Activated CD4-positive, alpha-beta T cell treated with anti-CD3 and anti-CD28 coated beads, Interleukin-2, amount 50 U/mL, for 1 hour (primary cell): Measurements from ENCODE around the gene TBX21.

ENCODE experiments used
- DNase-seq: peaks from one replicate; pipeline ENCODE4 v3.0.0-alpha.2; 2020

TBX21 gene

GRCh38 chr17:47733047-47733673, at the start of gene TBX21:
TBX21 (plus strand) TSS chr17:47733236; CDS start chr17:47733455, 219 bp downstream.
- DNase-seq = peak; percentile 90

GRCh38 chr17:47684025-47684424, 49.0 kb upstream of the TBX21 start:
- no peak for DNase-seq

DNA sequence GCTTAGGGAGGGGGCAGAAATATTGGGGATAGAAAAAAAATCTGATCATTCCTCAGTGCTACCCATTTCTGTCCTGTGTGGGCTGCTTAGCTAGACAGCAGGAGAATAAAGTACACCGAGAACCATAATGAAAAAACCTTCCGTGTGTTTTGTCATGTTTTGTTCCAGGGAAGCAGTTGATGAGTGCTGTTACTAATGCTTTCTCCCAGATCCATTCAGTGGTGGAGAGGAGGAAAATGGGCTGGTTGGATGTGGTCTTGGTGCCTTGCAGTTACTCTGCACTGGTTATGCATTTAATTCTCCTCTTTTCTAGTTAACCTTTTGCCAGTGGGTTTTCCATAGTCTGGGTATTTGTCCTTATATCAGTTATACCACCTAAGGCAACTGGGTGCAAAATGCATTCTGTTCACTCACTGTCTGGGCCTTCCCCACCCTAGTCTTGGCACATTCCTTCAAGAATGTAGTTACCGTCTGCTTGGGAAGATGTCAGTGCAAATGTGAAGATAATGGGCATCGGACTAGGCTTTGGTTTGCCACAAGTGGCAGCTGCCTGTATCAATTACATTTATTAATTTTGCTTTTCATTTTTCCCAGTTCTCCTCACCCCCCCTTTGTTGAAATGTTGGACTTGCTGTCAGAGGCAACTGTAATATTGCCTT, 48.4 kb upstream of the TBX21 start:
- DNase-seq = no peak

- DNase-seq = no peak
Observed at GRCh38 chr17:47685556-47686275, 47.3 kb upstream of the TBX21 start.

GRCh38 chr17:47686276-47686635, 46.8 kb upstream of the TBX21 start:
- DNase-seq = no peak

GRCh38 chr17:47686664-47687327, 46.2 kb upstream of the TBX21 start:
- DNase-seq = no peak

- no peak for DNase-seq
Observed at GRCh38 chr17:47687328-47687690, 45.7 kb upstream of the TBX21 start.

DNA sequence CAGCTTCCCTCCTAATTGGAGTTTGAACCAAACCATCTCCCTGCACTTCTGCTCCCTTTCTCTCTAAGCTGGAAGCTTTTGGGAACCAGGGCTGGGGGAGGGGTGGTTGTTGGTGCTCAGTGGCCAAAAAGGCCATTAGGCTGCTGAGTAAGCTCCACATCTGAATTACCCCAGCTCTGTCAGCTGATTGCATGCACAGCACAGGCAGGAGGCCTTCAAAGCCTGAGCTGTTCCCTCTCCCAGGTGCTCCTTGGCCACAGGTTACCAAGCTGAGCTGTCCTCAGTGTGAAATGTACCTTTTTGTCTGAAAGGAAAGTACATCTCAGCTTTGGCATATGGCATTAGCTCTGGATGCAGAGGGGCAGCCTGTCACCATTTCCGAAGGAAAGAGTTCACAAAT, 45.3 kb upstream of the TBX21 start:
- DNase-seq = no peak

DNA sequence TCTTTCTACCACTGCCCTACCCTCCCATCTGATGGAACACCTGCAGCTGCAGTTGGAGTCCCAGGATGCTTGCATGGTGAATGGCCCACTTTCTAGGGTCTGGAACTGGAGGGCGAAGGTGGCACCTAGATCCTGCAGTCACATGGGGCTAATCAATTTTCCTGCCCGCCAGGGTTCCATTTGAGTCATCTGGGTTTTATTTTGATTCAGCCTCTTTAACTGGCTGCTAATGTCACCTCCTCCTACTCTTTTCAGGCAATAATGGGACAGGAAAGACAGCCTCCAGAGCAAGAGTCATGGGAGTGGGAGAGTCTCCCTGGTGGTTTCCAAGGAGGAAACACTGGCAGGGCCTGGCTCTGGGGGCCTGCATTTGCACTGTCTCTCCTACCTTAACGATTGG, 42.9 kb upstream of the TBX21 start:
- DNase-seq = no peak

DNA sequence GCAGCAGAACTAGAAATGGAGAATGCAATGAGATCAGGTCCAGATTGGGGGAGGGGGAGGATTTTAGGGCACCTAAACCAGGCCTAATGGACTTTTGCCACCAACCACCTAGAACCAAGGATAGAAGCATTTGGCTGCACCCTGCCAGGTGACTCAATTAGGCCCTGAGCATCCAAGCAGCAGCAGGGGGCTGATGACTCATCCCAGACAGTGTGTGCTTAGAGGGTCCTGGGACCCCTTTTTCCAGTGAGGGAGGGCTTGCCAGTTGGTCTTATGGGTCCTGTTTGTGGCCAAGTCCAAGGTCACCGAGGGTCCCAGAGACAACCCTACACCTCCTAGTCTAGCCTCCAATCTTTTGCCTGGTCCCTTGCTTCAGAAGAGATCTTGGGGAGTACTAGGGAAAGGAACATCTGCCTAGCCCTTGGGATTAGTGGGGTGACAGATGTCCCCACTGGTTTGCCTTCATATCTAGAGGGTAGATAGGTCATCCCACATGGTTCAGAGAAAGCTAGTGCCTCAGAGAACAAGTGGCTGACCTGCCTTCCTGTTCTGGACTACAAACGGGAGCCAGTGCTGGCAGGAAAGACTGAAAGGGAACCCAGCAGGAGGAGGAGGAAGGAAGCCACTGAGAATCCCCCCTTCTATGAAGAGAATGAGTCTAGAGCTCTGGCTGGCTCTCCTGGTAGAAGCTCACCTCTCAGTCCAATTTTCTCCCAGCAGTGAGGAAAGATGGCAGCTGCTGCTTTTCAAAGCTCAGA, 40.7 kb upstream of the TBX21 start:
- DNase-seq = no peak

- DNase-seq = no peak
Observed at GRCh38 chr17:47692895-47693730, 39.9 kb upstream of the TBX21 start.

DNA sequence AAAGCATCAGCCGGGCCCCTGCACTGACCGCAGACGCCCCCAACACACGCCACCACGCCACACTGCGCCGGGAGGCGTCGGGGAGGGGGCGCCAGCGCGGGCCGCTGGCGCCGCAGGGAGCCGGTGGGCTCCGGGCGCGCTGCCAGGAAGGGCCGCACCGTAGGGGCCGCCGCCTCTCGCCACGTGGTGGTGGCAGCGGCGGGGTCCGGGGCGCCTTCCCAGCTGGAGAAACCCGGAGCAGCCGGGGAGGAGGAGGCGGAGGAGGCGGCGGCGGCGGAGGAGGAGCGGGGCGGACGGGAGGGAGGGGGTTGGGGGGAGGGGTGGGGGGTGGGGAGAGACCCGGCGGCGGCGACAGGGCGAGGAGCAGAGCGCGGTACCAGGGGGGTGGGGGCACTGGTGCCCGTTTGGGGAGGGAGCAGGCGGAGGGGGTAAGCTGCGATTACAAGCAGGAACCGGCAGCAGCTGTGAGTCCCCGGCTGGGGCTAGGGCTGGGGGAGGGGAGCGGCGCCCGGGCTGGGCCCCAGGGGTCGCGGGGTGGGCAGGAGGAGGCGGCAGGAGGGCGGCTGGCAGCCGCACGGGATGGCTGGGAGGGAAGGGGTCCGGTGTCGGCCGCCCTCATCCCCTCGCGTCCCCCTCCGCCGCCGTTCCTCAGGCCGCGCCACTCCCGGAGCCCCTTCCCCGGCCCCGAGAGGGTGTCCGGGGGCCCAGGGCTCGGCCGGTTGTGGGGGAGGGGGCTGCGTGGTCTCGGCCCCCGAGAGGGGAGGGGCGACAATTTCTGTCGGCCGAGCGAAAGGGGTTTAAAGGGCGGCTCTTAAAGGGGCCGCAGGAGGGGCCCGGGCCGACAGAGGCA, 39.1 kb upstream of the TBX21 start, which contains the start of gene TBKBP1:
Gene TBKBP1 (plus strand): TSS at position 431 of the 850 bp plus-strand sequence. CDS start 1,952 bp downstream, outside the sequence.
- peak; percentile 45 for DNase-seq

DNA sequence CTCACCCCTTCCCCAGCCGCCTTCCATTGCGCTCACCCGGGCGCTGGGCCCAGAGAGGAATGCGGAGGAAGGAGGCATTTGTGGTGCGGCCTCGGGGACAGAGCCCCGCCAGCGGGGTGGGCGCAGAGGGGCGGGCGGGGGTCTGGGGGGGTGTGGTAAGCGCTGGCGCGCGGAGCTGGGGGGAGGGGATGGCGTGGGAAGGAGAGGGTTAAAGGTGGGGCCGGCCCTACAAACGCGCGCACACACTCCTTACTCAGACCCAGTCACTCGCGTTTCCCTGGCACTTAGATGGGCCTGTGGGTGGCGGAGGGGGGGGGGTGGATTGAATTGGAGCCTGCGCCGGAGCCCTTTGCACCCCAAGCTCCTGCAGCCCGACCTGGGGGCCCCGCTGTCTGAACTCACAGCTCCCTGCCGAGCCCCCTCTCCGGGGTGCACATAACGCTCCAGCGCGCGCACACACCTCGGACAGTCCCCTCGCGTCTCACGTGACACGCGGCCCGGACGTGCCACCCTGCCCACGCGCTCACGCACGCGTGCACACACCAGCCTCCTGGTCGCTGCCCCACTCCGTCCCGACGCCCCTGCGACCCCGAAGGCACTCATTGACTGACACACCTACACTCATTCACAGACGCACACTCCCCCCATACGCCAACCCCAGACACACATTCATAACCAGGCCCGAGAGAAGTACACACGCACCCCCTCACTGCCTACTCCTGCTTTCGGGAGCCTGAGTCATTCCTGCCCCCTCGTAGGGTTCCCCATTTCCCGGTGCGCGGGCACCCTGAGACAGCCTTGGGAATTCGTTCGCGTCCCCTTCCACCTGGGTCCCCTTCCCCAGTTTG, 38.2 kb upstream of the TBX21 start:
- peak; percentile 31 for DNase-seq

- DNase-seq = no peak
Observed at GRCh38 chr17:47695429-47696376, 37.3 kb upstream of the TBX21 start.

GRCh38 chr17:47696717-47697642, 36.1 kb upstream of the TBX21 start:
- no peak for DNase-seq

- no peak for DNase-seq
Observed at GRCh38 chr17:47697906-47698711, 34.9 kb upstream of the TBX21 start.
